GM23248 (cell line): ENCODE results near the gene POLD1.

ENCODE experiments used
- EZH2 ChIP-seq: fragments of 200-600 bp; sonication (generic); IDR thresholded peaks from 2 replicates; pipeline ENCODE4 v1.6.1; 2018; ENCODE audit warnings: antibody characterized with exemption, mild to moderate bottlenecking; ENCODE audit not compliant: insufficient read depth, poor library complexity, severe bottlenecking
- EZH2phosphoT487 ChIP-seq: fragments of 200-600 bp; sonication (generic); IDR thresholded peaks from 2 replicates; pipeline ENCODE4 v1.6.1; 2018; ENCODE audit warnings: antibody characterized with exemption, moderate library complexity, mild to moderate bottlenecking, low read depth; ENCODE audit not compliant: insufficient read depth

- peak; percentile 78 for TF ChIP-seq EZH2
- no peak for TF ChIP-seq EZH2phosphoT487
Observed at GRCh38 chr19:50432221-50433028, 48.3 kb downstream of the POLD1 start, which contains the start of gene MYBPC2.
